Activated naive CD8-positive, alpha-beta T cell treated with anti-CD3 and anti-CD28 coated beads, Interleukin-2, amount 50 U/mL, for 24 hours (primary cell): Measurements from ENCODE around the gene ERI3.

Source experiments
- ATAC-seq: fragments of 150-1000 bp; cut with Tn5 transposase; one replicate; pipeline ENCODE4 v1.10.0; 2021
- DNase-seq: peaks from one replicate; pipeline ENCODE4 v3.0.0; 2021
- H3K27ac Mint-ChIP-seq: one replicate; pipeline ENCODE4 v1.8.0; 2021; ENCODE audit warnings: mild to moderate bottlenecking, mixed read lengths
- H3K27me3 Mint-ChIP-seq: one replicate; pipeline ENCODE4 v1.8.0; 2021; ENCODE audit warnings: mixed read lengths
- H3K36me3 Mint-ChIP-seq: one replicate; pipeline ENCODE4 v1.8.0; 2021; ENCODE audit warnings: low read depth, mixed read lengths
- H3K4me1 Mint-ChIP-seq: one replicate; pipeline ENCODE4 v1.8.0; 2021; ENCODE audit warnings: mixed read lengths
- H3K4me3 Mint-ChIP-seq: one replicate; pipeline ENCODE4 v1.8.0; 2021; ENCODE audit warnings: mild to moderate bottlenecking, moderate library complexity, mixed read lengths
- H3K9me3 Mint-ChIP-seq: one replicate; pipeline ENCODE4 v1.8.0; 2021; ENCODE audit warnings: mixed read lengths

The ERI3 gene, protein sequence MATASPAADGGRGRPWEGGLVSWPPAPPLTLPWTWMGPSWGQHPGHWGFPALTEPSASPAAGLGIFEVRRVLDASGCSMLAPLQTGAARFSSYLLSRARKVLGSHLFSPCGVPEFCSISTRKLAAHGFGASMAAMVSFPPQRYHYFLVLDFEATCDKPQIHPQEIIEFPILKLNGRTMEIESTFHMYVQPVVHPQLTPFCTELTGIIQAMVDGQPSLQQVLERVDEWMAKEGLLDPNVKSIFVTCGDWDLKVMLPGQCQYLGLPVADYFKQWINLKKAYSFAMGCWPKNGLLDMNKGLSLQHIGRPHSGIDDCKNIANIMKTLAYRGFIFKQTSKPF

DNA sequence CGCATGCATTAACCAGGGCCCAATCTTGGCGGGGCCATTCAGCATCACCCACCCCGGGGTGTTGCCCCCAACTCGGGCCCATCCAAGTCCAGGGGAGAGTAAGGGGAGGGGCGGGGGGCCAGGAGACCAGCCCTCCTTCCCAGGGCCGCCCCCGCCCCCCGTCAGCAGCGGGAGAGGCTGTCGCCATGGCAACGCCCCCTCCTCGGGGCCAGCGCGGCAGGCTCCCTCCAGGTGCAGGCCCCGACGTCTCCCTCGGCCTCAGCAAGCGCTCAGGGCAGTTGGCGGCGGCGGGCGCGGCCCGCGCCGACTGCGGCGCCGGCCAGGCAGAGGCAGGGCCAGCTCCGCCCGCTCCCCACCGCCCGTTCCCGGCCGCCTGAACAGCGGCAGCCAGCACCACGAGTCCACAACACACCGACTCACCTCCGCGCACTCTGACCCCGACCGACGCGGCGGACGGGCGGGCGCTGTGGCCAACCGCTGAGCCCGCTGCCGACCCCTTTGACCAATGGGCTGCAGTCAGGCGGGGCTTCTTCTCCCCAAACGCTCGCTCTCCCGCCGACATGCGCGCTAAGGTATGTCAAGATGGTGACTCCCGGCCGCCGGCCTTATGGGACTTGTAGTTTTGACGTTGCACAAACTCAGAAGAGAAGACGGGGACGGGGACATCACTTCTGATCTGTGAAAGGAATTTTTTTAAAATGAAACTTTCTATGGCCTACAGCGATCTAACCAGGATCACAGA lies at the start of gene ERI3:
Gene ERI3 (minus strand): TSS at position 418 of the 742 bp plus-strand sequence. CDS start 231 bp downstream, at position 187.
- H3K36me3 Mint-ChIP-seq = peaks cover 6% of the 10 kb centered on the region
- no peaks in the 10 kb centered on the region for H3K27me3 Mint-ChIP-seq
- DNase-seq (peak; percentile 94), ATAC-seq (peak; percentile 100)
- peaks cover 31% of the 10 kb centered on the region for H3K4me1 Mint-ChIP-seq
- H3K4me3 Mint-ChIP-seq = peak within 1 kb of the TSS; percentile 93
- peak within 1 kb of the TSS; percentile 84 for H3K27ac Mint-ChIP-seq
- no peaks in the 10 kb centered on the region for H3K9me3 Mint-ChIP-seq

DNA sequence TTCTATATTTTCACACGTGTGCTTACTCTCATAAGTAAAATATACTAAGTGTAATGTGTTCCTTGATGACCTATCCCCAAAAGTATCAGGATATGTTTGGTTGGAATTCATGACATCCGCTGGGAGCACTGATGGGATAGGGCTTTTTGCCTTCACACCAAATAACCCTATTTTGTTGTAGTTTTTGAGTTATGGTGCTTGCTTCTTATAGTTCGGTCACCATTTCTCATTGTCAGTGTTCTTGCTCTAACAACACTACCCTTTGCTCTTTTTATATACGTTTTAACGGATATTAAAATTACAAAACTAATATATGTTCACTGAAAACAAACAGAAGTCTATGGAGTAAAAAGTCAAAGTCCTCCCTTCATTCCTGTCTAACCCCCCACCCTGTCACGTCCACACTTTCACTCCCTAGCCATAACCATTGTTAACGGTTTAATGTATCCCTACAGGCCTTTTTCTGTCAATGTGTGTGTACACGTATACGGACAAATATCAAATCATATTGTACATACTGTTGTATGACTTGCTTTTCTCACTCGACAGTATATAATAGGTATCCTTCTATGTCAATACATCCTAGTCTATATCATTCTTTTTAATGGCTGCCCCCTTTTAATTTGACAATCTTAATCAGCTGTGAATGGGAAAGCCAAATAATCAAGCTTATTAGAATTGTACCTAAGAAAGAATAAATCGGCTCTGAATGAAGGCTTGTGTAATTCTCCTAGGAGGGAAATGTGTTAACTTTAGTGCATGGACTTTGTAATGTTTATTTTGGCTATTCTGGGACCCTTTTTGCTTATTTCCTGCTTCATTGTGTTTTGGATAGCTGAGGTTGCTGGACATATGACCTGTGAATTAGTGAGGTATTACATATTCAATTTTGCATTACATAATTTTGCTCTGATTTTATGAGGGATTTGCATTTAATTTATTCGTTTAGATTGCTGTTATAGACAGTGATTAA lies 46.5 kb upstream of the ERI3 start:
- no peaks in the 10 kb centered on the region for H3K9me3 Mint-ChIP-seq
- no peak overlapping the region for H3K27ac Mint-ChIP-seq
- peaks cover 24% of the 10 kb centered on the region for H3K4me1 Mint-ChIP-seq
- H3K4me3 Mint-ChIP-seq = no peak overlapping the region
- no peak for ATAC-seq
- H3K27me3 Mint-ChIP-seq = peaks cover 70% of the 10 kb centered on the region
- no peaks in the 10 kb centered on the region for H3K36me3 Mint-ChIP-seq
- DNase-seq = no peak

DNA sequence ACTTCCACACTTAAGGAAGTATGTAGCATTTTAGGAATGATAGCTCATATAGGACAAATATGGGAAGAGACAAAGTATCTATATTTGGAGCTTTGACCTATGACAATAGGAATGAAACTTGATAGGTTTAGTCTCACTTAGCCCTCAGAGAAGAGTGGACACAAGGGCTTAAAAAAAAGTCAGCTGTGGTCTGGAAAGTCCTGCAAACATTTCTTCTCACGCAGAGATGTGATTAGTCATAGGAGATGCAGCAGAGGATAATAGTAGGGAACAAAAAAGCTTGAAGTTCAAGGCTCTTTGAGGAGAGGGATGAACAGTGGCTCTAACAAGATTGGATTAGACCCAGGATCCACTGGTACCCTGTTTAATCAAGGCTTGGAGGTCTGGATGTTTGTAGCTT lies 35.2 kb upstream of the ERI3 start:
- no peaks in the 10 kb centered on the region for H3K36me3 Mint-ChIP-seq
- no peak overlapping the region for H3K27ac Mint-ChIP-seq
- H3K27me3 Mint-ChIP-seq = peaks cover 19% of the 10 kb centered on the region
- DNase-seq (no peak), ATAC-seq (no peak)
- H3K4me3 Mint-ChIP-seq = no peak overlapping the region
- H3K9me3 Mint-ChIP-seq = no peaks in the 10 kb centered on the region
- no peaks in the 10 kb centered on the region for H3K4me1 Mint-ChIP-seq

DNA sequence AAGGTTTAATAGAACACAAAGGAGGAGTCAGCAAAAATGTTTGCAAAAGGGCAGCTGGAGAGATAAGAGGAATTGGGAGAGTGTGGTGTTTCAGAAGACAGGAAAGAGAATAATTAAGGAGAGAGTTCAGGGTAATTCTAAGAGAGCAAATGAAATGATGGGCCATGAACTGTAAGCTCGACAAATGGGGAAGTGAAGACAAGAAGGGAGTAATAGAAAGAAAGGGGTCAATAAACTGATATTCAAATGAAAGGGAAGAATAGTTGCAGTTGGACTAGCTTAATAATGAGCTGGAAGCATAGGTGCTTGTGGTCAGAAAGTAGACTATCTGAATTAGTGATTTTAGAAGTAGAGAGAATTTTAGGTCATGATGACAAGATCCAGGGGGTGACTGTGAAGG lies 34.4 kb upstream of the ERI3 start:
- Mint-ChIP-seq H3K36me3 (no peaks in the 10 kb centered on the region), H3K4me1 (no peaks in the 10 kb centered on the region), H3K9me3 (no peaks in the 10 kb centered on the region), H3K27me3 (peaks cover 16% of the 10 kb centered on the region), H3K27ac (no peak overlapping the region), H3K4me3 (no peak overlapping the region)
- ATAC-seq = no peak
- no peak for DNase-seq

DNA sequence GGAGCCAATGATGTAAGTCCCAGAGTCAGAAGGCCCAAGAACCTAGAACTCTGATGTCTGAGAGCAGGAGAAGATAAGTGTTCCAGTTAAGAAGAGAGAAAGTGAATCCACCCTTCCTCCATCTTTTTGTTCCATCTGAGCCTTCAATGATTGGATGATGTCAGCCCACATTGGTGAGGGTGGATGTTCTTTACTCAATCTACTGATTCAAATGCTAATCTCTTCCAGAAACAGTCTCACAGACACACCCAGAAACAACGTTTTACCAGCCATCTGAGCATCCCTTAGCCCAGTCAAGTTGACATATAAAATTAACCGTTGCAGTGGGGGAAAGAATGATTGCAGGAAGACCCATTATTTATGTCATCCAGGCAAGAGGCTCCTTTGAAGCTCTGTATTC lies 33.5 kb upstream of the ERI3 start:
- no peak overlapping the region for H3K4me3 Mint-ChIP-seq
- H3K27me3 Mint-ChIP-seq = peaks cover 10% of the 10 kb centered on the region
- no peaks in the 10 kb centered on the region for H3K36me3 Mint-ChIP-seq
- ATAC-seq = no peak
- no peaks in the 10 kb centered on the region for H3K9me3 Mint-ChIP-seq
- H3K27ac Mint-ChIP-seq = no peak overlapping the region
- no peaks in the 10 kb centered on the region for H3K4me1 Mint-ChIP-seq
- DNase-seq = no peak

DNA sequence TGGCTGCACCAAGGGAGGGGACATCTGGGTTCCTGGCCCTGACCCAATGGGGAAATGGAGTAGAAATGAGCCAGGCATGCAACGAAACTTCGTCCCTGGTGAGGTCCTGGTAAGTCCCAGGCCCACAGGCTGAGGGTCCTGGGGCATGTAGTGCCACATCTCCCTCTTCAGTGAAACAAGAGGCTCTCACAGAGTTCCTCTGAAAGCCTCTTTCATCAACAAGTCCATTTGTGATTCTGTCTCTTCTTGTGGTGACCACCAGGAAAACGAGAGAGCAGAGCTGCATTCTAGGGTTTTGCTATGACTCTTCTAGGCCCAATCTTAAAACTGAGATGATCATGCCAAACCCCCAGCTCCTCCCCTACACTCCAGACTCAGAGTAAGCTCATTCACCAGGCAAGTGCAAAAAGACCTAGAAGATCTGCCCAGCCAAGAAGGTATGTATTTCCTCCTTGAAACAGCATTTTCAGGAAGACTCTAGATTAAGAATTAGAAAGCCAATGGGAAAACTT lies 25.7 kb upstream of the ERI3 start:
- H3K27ac Mint-ChIP-seq = no peak overlapping the region
- no peak overlapping the region for H3K4me3 Mint-ChIP-seq
- no peaks in the 10 kb centered on the region for H3K4me1 Mint-ChIP-seq
- no peak for ATAC-seq
- H3K27me3 Mint-ChIP-seq = peaks cover 4% of the 10 kb centered on the region
- H3K36me3 Mint-ChIP-seq = no peaks in the 10 kb centered on the region
- no peak for DNase-seq
- H3K9me3 Mint-ChIP-seq = no peaks in the 10 kb centered on the region

DNA sequence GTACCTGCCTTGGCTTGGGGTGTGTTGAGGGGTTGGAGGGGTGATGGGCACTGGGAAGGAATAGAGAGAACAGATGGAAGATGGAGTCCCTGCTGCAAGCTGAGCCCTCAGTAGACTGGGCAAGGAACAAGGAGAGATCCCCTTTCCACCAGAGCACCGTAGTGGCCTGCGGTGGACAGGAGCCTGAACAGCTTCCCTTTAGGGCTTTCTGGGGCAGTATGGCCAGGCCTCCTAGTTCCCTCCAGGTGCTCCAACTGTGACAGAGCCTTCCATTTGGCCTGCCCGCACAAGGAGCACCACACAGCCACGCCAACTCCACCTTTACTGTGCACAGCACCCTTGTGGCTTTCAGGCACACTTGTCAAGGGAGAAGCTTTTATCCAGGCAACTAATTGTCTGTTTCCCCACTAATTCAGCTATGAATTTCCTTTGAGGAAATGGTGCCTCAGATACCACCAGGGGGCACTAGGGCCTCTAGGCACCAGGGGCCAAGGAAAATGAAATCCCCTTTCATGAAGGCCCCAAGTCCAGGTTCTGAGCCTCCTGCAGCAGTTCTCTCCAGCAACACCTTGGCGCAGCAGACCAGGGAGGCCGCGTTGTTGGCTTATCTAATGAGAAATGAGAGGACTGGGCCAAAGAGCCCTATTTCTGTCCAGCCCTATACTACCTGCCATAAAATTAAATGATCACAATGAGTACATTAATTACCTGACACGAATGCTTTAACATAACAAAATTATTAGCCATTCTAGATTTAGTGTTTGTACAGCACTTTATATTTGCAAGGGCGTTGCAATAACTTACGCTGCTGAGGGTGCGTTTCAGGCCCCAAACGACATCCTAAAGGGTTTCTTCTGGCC lies 23.1 kb upstream of the ERI3 start:
- DNase-seq (peak; percentile 56), ATAC-seq (no peak)

DNA sequence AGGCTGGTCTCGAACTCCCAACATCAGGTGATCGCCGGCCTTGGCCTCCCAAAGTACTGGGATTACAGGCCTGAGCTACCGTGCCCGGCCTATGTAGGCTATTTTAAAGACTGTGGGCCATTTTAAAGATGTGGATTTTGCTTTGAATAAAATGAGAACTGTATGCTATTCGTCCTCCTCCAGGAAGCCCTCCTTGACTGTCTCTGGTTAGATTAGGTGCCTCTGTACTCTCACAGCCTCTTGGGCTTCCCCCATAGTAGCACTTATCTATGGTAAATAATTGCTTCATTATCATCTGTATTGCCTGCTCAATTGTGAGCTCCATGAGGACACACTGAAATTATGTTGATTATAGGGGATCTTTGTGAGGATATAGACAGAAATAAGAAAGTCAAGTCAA lies 20.5 kb upstream of the ERI3 start:
- Mint-ChIP-seq H3K4me1 (no peaks in the 10 kb centered on the region), H3K27me3 (no peaks in the 10 kb centered on the region), H3K36me3 (no peaks in the 10 kb centered on the region), H3K27ac (no peak overlapping the region), H3K4me3 (no peak overlapping the region), H3K9me3 (no peaks in the 10 kb centered on the region)
- ATAC-seq = no peak
- DNase-seq = no peak

More for the DNA sequence above, 23.1 kb upstream of the ERI3 start:
- H3K4me3 Mint-ChIP-seq = no peak overlapping the region
- no peaks in the 10 kb centered on the region for H3K36me3 Mint-ChIP-seq
- no peaks in the 10 kb centered on the region for H3K4me1 Mint-ChIP-seq
- no peak overlapping the region for H3K27ac Mint-ChIP-seq
- no peaks in the 10 kb centered on the region for H3K9me3 Mint-ChIP-seq
- peaks cover 2% of the 10 kb centered on the region for H3K27me3 Mint-ChIP-seq

DNA sequence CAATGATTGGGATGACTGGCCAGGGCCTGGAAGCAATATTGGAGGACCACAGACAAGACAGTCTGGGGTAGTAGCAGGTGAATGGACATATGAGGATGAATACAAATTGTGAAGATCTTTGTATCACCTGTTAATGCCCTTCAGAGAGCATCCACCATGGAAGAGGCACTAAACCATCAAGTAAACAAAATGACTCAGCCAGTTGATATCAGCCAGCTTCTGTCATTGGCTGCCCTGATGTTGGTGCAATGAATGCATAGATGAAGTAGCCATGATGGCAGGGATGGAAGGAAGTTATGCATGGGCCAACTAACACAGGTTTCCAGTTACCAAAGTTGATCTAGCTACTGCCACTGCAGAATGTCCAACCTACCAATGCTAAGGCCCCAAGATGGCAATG lies 16.1 kb upstream of the ERI3 start:
- no peaks in the 10 kb centered on the region for H3K9me3 Mint-ChIP-seq
- no peak overlapping the region for H3K4me3 Mint-ChIP-seq
- ATAC-seq (no peak), DNase-seq (no peak)
- H3K4me1 Mint-ChIP-seq = no peaks in the 10 kb centered on the region
- H3K36me3 Mint-ChIP-seq = no peaks in the 10 kb centered on the region
- no peak overlapping the region for H3K27ac Mint-ChIP-seq
- peaks cover 2% of the 10 kb centered on the region for H3K27me3 Mint-ChIP-seq

DNA sequence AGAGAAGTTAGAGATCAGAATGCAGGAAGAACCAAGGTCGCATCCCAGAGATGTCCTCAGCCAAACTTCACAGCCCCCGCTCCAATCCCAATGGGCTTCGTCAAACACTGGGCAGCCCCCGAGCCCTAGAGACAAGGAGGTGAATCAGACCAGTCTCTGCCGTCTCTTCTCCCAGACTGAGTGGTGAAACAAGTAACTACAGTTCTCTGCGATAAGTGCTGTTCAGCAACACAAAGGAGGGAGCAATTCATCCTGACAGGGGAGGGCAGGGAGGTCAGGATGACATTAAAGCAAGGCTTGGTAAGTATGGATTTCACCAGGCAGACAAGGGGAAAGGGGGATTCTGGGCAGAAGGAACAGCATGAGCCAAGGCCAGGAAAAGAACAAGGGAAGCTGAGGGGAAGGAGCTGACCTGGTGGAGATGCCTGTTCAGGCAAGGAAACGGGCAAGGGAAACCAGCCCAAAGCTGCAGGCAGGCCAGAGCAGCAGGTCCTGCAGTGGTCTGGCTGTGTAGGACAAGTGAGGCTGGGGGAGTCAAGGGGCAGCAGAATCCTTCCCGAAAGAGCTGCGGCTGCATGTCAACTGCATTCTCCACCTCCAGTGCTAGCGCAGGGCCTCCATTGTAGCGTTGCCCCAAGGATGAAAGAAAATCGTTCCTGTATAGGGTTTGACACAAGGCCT lies 13.6 kb upstream of the ERI3 start:
- no peak for DNase-seq
- Mint-ChIP-seq H3K9me3 (no peaks in the 10 kb centered on the region), H3K36me3 (no peaks in the 10 kb centered on the region), H3K4me1 (no peaks in the 10 kb centered on the region), H3K27me3 (peaks cover 2% of the 10 kb centered on the region), H3K27ac (no peak overlapping the region), H3K4me3 (no peak overlapping the region)
- no peak for ATAC-seq

DNA sequence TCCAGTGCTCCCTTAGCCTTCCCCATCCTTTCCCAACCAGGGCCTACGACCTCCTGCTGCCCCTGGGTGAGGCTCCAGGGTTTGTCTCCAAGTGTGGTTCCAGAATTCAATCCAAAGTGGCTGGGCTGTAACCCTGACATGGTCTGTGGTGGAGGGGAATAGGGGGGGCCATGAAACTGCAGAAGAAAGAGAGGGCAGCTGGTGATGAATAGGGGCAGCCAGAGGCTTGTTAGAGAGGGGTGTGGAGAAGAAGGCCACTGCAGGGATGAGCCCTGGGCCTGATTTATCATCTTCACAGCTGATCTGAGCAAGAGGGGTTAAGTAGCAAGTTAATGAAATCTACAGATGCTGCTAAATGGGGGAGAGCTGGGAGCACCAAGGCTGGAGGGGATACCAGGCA lies 12.9 kb upstream of the ERI3 start:
- peaks cover 2% of the 10 kb centered on the region for H3K27me3 Mint-ChIP-seq
- no peaks in the 10 kb centered on the region for H3K36me3 Mint-ChIP-seq
- H3K9me3 Mint-ChIP-seq = no peaks in the 10 kb centered on the region
- no peak overlapping the region for H3K4me3 Mint-ChIP-seq
- ATAC-seq = no peak
- no peaks in the 10 kb centered on the region for H3K4me1 Mint-ChIP-seq
- DNase-seq = no peak
- H3K27ac Mint-ChIP-seq = no peak overlapping the region

DNA sequence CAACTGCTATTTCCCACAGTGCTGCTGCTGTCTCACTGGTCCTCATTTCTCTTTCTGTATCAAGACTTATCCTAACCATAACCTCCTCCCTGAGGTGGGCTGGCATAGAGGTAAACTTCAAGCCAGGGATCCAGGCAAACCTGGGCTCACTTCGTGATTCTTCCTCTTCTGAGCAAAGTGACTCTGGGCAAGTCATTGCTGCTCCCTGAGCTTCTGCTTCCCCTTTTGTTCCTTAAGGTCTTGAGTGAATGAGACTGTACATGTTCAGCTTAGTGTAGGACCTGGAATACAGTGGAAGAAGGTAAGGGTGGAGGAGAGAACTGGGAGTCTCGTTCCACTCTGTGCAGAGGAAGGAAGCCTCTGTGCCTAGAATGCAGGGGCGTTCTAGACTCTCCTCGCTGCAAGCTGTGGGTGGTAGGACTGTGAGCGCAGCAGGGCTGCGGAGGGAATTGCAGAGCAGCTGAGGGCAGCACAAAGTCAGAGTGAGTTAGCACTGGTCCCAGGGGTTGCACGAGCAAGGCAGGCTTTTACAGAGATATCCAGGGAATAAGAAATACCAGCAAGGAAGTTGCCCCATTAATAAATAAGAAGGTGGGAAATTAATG lies 11.4 kb upstream of the ERI3 start:
- no peak for ATAC-seq
- H3K36me3 Mint-ChIP-seq = no peaks in the 10 kb centered on the region
- DNase-seq = no peak
- no peaks in the 10 kb centered on the region for H3K4me1 Mint-ChIP-seq
- H3K27ac Mint-ChIP-seq = no peak overlapping the region
- no peak overlapping the region for H3K4me3 Mint-ChIP-seq
- H3K9me3 Mint-ChIP-seq = no peaks in the 10 kb centered on the region
- H3K27me3 Mint-ChIP-seq = peaks cover 2% of the 10 kb centered on the region

DNA sequence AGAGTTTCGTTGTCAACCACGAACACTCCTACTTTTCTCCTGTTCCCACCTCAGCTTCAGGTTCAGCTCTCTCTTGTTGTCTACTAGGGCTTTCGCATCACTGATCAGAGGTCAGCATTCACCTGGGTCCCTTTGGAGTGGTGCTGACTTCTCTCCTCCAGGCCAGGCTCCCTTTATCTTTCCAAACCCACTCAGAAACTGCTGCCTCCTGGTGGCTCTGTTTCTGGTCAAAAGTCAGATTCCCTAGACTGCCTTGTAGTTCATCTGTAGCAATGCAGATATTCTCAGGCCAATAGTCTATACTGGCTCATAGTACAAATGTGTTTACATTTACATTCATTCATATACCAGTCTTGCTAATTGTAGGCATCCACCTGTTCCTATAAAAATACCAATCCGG lies 6.4 kb upstream of the ERI3 start:
- ATAC-seq (no peak), DNase-seq (no peak)
- Mint-ChIP-seq H3K27me3 (no peaks in the 10 kb centered on the region), H3K4me3 (no peak overlapping the region), H3K27ac (no peak overlapping the region), H3K36me3 (no peaks in the 10 kb centered on the region), H3K4me1 (no peaks in the 10 kb centered on the region), H3K9me3 (no peaks in the 10 kb centered on the region)
